Activated T-cell treated with anti-CD3 and anti-CD28 coated beads for 48 hours (primary cell): Measurements from ENCODE around the gene CFAP251.
"Not testable (repeated sequence)": the region's sequence is repeated elsewhere in the genome, so short reads cannot be mapped to it uniquely, and the experiment has no call there.

ENCODE experiments used
- DNase-seq: peaks from one replicate; pipeline ENCODE4 v3.0.0-alpha.2; 2020; ENCODE audit warnings: low read depth

The CFAP251 gene

GRCh38 chr12:121917950-121918678 is at the start of gene CFAP251:
CFAP251 (plus strand) TSS chr12:121918592; CDS start chr12:121921306, 2,714 bp downstream.
- DNase-seq, result peak; percentile 92

- not testable (repeated sequence) for DNase-seq
Observed at GRCh38 chr12:121869229-121869628, 49.2 kb upstream of the CFAP251 start.

GRCh38 chr12:121871467-121871866 is 46.9 kb upstream of the CFAP251 start:
- no peak for DNase-seq

GRCh38 chr12:121872546-121873215 is 45.7 kb upstream of the CFAP251 start:
- peak; percentile 25 for DNase-seq

- DNase-seq, result no peak
Observed at GRCh38 chr12:121873216-121873569, 45.2 kb upstream of the CFAP251 start.

GRCh38 chr12:121874071-121874470 is 44.3 kb upstream of the CFAP251 start:
- DNase-seq, result no peak

- no peak for DNase-seq
Observed at GRCh38 chr12:121875582-121875981, 42.8 kb upstream of the CFAP251 start.

GRCh38 chr12:121876080-121876447 is 42.3 kb upstream of the CFAP251 start:
- not testable (repeated sequence) for DNase-seq

GRCh38 chr12:121883315-121883660 is 35.1 kb upstream of the CFAP251 start:
- no peak for DNase-seq

- not testable (repeated sequence) for DNase-seq
Observed at GRCh38 chr12:121885129-121885528, 33.3 kb upstream of the CFAP251 start.

GRCh38 chr12:121888083-121888477 is 30.3 kb upstream of the CFAP251 start:
- no peak for DNase-seq

- peak; percentile 99 for DNase-seq
Observed at GRCh38 chr12:121888478-121889273, 29.7 kb upstream of the CFAP251 start, which contains the start of gene PSMD9. PSMD9 (plus strand) TSS chr12:121888790; CDS start chr12:121888857, 67 bp downstream.

GRCh38 chr12:121889274-121889624 is 29.1 kb upstream of the CFAP251 start:
- DNase-seq, result no peak

GRCh38 chr12:121889661-121890060 is 28.7 kb upstream of the CFAP251 start:
- not testable (repeated sequence) for DNase-seq

- no peak for DNase-seq
Observed at GRCh38 chr12:121892673-121893561, 25.5 kb upstream of the CFAP251 start.

GRCh38 chr12:121893961-121894460 is 24.4 kb upstream of the CFAP251 start:
- no peak for DNase-seq

- DNase-seq, result no peak
Observed at GRCh38 chr12:121894633-121895032, 23.8 kb upstream of the CFAP251 start.

GRCh38 chr12:121898287-121898686 is 20.1 kb upstream of the CFAP251 start:
- no peak for DNase-seq

- DNase-seq, result no peak
Observed at GRCh38 chr12:121899590-121899989, 18.8 kb upstream of the CFAP251 start.

GRCh38 chr12:121903202-121903601 is 15.2 kb upstream of the CFAP251 start:
- DNase-seq, result no peak

GRCh38 chr12:121905746-121906145 is 12.6 kb upstream of the CFAP251 start:
- no peak for DNase-seq

GRCh38 chr12:121908702-121909101 is 9.7 kb upstream of the CFAP251 start:
- no peak for DNase-seq
